ENCODE results near the gene RNF128. TPM values are rescaled to one million over a fixed set of nuclear protein-coding genes. Genes with fewer than 3 reads are reported as not detected.

RNF128 gene
- polyA plus RNA-seq, 1 donor (not counting 4 experiments of a cell fraction or from before 2014, with no cell fraction given) = 20.1 TPM

GRCh38 chrX:106707771-106708454 lies 18.6 kb upstream of the RNF128 start:
- no peaks in the 10 kb centered on the region for H3K9me1 ChIP-seq (ENCODE audit: control insufficient read depth, extremely low read depth, insufficient read depth, low read length)
- H3K4me1 ChIP-seq (ENCODE audit: control insufficient read depth, extremely low read depth, insufficient read depth, low read length) = peaks cover 13% of the 10 kb centered on the region
- no peaks in the 10 kb centered on the region for H3K9me3 ChIP-seq (ENCODE audit: control insufficient read depth, low read depth, low read length)
- peak overlapping the region; percentile 34 for H3K9ac ChIP-seq (ENCODE audit: control insufficient read depth, extremely low read depth, insufficient read depth, low read length)
- TF ChIP-seq, protein P1, sequence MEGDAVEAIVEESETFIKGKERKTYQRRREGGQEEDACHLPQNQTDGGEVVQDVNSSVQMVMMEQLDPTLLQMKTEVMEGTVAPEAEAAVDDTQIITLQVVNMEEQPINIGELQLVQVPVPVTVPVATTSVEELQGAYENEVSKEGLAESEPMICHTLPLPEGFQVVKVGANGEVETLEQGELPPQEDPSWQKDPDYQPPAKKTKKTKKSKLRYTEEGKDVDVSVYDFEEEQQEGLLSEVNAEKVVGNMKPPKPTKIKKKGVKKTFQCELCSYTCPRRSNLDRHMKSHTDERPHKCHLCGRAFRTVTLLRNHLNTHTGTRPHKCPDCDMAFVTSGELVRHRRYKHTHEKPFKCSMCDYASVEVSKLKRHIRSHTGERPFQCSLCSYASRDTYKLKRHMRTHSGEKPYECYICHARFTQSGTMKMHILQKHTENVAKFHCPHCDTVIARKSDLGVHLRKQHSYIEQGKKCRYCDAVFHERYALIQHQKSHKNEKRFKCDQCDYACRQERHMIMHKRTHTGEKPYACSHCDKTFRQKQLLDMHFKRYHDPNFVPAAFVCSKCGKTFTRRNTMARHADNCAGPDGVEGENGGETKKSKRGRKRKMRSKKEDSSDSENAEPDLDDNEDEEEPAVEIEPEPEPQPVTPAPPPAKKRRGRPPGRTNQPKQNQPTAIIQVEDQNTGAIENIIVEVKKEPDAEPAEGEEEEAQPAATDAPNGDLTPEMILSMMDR (optimal IDR thresholded peaks at IDR 0.05 in 1 of 3, IDR thresholded peaks at IDR 0.05 in 1 of 3, conservative IDR thresholded peaks at IDR 0.05 in 1 of 3; ENCODE audit: extremely low read depth in 1 of 3, insufficient read depth in 2 of 3, low read length in 3 of 3) = no peak
- no peak for TF ChIP-seq EZH2 (IDR thresholded peaks at IDR 0.05; ENCODE audit: low read length)
- H3K4me3 ChIP-seq (ENCODE audit: control insufficient read depth in 2 of 3, extremely low read depth in 1 of 3, insufficient read depth in 2 of 3, low read depth in 1 of 3, low read length in 3 of 3) = peak overlapping the region in 1 of 3 experiments; percentile 41
- no peaks in the 10 kb centered on the region for H3K27me3 ChIP-seq (ENCODE audit: control insufficient read depth, extremely low read depth, insufficient read depth, low read length)
- H3K27ac ChIP-seq (ENCODE audit: control insufficient read depth, insufficient read depth, low read length) = peak overlapping the region; percentile 66
- no peaks in the 10 kb centered on the region for H3K36me3 ChIP-seq (ENCODE audit: control insufficient read depth in 2 of 2, extremely low read depth in 1 of 2, insufficient read depth in 2 of 2, low read length in 2 of 2)
- dilution Hi-C loops (cut with MboI; ENCODE audit: extremely low pct_ligation_motif_present, low sequenced_read_pairs) = no loop called here
- H3K4me2 ChIP-seq (ENCODE audit: control insufficient read depth, extremely low read depth, insufficient read depth, low read depth, low read length) = peak overlapping the region; percentile 69
- peak; percentile 88 for FAIRE-seq
- H4K20me1 ChIP-seq (ENCODE audit: control insufficient read depth, extremely low read depth, insufficient read depth, low read length) = no peaks in the 10 kb centered on the region
- no peak overlapping the region for H2AFZ ChIP-seq (ENCODE audit: control insufficient read depth, low read length)
- peak; percentile 66 for DNase-seq (ENCODE audit: low read depth, low spot score)
- H3K79me2 ChIP-seq (ENCODE audit: control insufficient read depth, insufficient read depth, low read length) = no peaks in the 10 kb centered on the region

GRCh38 chrX:106710771-106711170 lies 15.7 kb upstream of the RNF128 start:
- Histone ChIP-seq H3K4me1 (ENCODE audit: control insufficient read depth, extremely low read depth, insufficient read depth, low read length) (peaks cover 13% of the 10 kb centered on the region), H3K4me2 (ENCODE audit: control insufficient read depth, extremely low read depth, insufficient read depth, low read depth, low read length) (no peak overlapping the region), H3K9me3 (ENCODE audit: control insufficient read depth, low read depth, low read length) (no peaks in the 10 kb centered on the region), H2AFZ (ENCODE audit: control insufficient read depth, low read length) (no peak overlapping the region), H3K27ac (ENCODE audit: control insufficient read depth, insufficient read depth, low read length) (no peak overlapping the region), H3K27me3 (ENCODE audit: control insufficient read depth, extremely low read depth, insufficient read depth, low read length) (no peaks in the 10 kb centered on the region), H3K36me3 (ENCODE audit: control insufficient read depth in 2 of 2, extremely low read depth in 1 of 2, insufficient read depth in 2 of 2, low read length in 2 of 2) (no peaks in the 10 kb centered on the region), H3K9me1 (ENCODE audit: control insufficient read depth, extremely low read depth, insufficient read depth, low read length) (no peaks in the 10 kb centered on the region), H3K79me2 (ENCODE audit: control insufficient read depth, insufficient read depth, low read length) (no peaks in the 10 kb centered on the region), H4K20me1 (ENCODE audit: control insufficient read depth, extremely low read depth, insufficient read depth, low read length) (no peaks in the 10 kb centered on the region), H3K9ac (ENCODE audit: control insufficient read depth, extremely low read depth, insufficient read depth, low read length) (no peak overlapping the region), H3K4me3 (ENCODE audit: control insufficient read depth in 2 of 3, extremely low read depth in 1 of 3, insufficient read depth in 2 of 3, low read depth in 1 of 3, low read length in 3 of 3) (no peak overlapping the region)
- dilution Hi-C loops (cut with MboI; ENCODE audit: extremely low pct_ligation_motif_present, low sequenced_read_pairs) = no loop called here
- no peak for DNase-seq (ENCODE audit: low read depth, low spot score)
- FAIRE-seq = no peak
- TF ChIP-seq, protein P1 (optimal IDR thresholded peaks at IDR 0.05 in 1 of 3, IDR thresholded peaks at IDR 0.05 in 1 of 3, conservative IDR thresholded peaks at IDR 0.05 in 1 of 3; ENCODE audit: extremely low read depth in 1 of 3, insufficient read depth in 2 of 3, low read length in 3 of 3) = no peak
- no peak for TF ChIP-seq EZH2 (IDR thresholded peaks at IDR 0.05; ENCODE audit: low read length)

Measured in keratinocyte (primary cell).